Neuronal stem cell (in vitro differentiated cells): ENCODE results near the gene CTNNA3.

ENCODE experiments used
- DNase-seq: peaks from one replicate; pipeline ENCODE4 v3.0.0-alpha.2; 2013; ENCODE audit warnings: low spot score
- H2AFZ ChIP-seq: one replicate; pipeline ENCODE4 v1.6.1; 2013; ENCODE audit warnings: mild to moderate bottlenecking, low read length, inconsistent platforms
- H2AK5ac ChIP-seq: 2 replicates; pipeline ENCODE4 v1.6.1; 2013; ENCODE audit warnings: low read depth, mild to moderate bottlenecking, inconsistent platforms, low read length, moderate library complexity, mixed read lengths
- H2BK120ac ChIP-seq: 2 replicates; pipeline ENCODE4 v1.6.1; 2013; ENCODE audit warnings: low read depth, mild to moderate bottlenecking, inconsistent platforms, low read length, moderate library complexity, mixed read lengths
- H2BK12ac ChIP-seq: one replicate; pipeline ENCODE4 v1.6.1; 2013; ENCODE audit warnings: low read length, inconsistent platforms
- H2BK15ac ChIP-seq: 2 replicates; pipeline ENCODE4 v1.6.1; 2013; ENCODE audit warnings: mild to moderate bottlenecking, low read length, inconsistent platforms, mixed read lengths
- H2BK5ac ChIP-seq: one replicate; pipeline ENCODE4 v1.6.1; 2013; ENCODE audit warnings: inconsistent platforms, mild to moderate bottlenecking, low read length, moderate library complexity
- H3K14ac ChIP-seq: one replicate; pipeline ENCODE4 v1.6.1; 2013; ENCODE audit warnings: low read length, inconsistent platforms
- H3K18ac ChIP-seq: 2 replicates; pipeline ENCODE4 v1.6.1; 2013; ENCODE audit warnings: low read length, inconsistent platforms
- H3K23ac ChIP-seq: 2 replicates; pipeline ENCODE4 v1.6.1; 2013; ENCODE audit warnings: low read depth, mild to moderate bottlenecking, mixed read lengths, low read length, inconsistent platforms; ENCODE audit not compliant: poor library complexity
- H3K27ac ChIP-seq: replicated peaks from 3 replicates; pipeline ENCODE4 v1.5.1; 2013; ENCODE audit warnings: low read length, inconsistent platforms
- H3K27me3 ChIP-seq, 3 experiments: 2 replicates each; pipeline ENCODE4 v1.6.1; 2013; ENCODE audit warnings: low read length in 3 of 3, mild to moderate bottlenecking in 2 of 3, inconsistent platforms in 1 of 3, low read depth in 1 of 3, mixed read lengths in 1 of 3, moderate library complexity in 1 of 3; ENCODE audit not compliant: control insufficient read depth in 3 of 3, insufficient read depth in 3 of 3
- H3K36me3 ChIP-seq, 2 donors: replicated peaks in 1 of 2; 2 replicates each; pipeline ENCODE4 v1.6.1; 2013; ENCODE audit warnings: low read length in 2 of 2; ENCODE audit not compliant: control insufficient read depth in 2 of 2, insufficient read depth in 2 of 2
- H3K4ac ChIP-seq: 2 replicates; pipeline ENCODE4 v1.6.1; 2013; ENCODE audit warnings: inconsistent platforms, mild to moderate bottlenecking, low read length, moderate library complexity
- H3K4me1 ChIP-seq, 2 donors: 1 replicate in 1 of 2; 2 replicates in 1 of 2; pipeline ENCODE4 v1.6.1; 2013; ENCODE audit warnings: low read length in 2 of 2, low read depth in 1 of 2; ENCODE audit not compliant: control insufficient read depth in 2 of 2, insufficient read depth in 1 of 2
- H3K4me2 ChIP-seq: one replicate; pipeline ENCODE4 v1.6.1; 2013; ENCODE audit warnings: mild to moderate bottlenecking, low read length, inconsistent platforms; ENCODE audit not compliant: insufficient read depth, poor library complexity, severe bottlenecking
- H3K4me3 ChIP-seq, 2 donors: 2 replicates each; pipeline ENCODE4 v1.5.1; 2013; ENCODE audit warnings: low read length in 2 of 2, mild to moderate bottlenecking in 2 of 2, inconsistent platforms in 1 of 2, moderate library complexity in 1 of 2
- H3K79me1 ChIP-seq: one replicate; pipeline ENCODE4 v1.6.1; 2013; ENCODE audit warnings: low read depth, mild to moderate bottlenecking, inconsistent platforms, low read length, moderate library complexity
- H3K9ac ChIP-seq: one replicate; pipeline ENCODE4 v1.6.1; 2013; ENCODE audit warnings: mild to moderate bottlenecking, low read depth, low read length, inconsistent platforms; ENCODE audit not compliant: poor library complexity
- H3K9me3 ChIP-seq, 2 donors: replicated peaks in 1 of 2; 2 replicates each; pipeline versions ENCODE3 to v1.6.1; 2013; ENCODE audit warnings: low read length in 2 of 2, mild to moderate bottlenecking in 2 of 2, inconsistent platforms in 1 of 2, low read depth in 1 of 2, mixed read lengths in 1 of 2, moderate library complexity in 1 of 2; ENCODE audit not compliant: control insufficient read depth in 2 of 2, insufficient read depth in 1 of 2
- H4K8ac ChIP-seq: one replicate; pipeline ENCODE4 v1.6.1; 2013; ENCODE audit warnings: low read depth, mild to moderate bottlenecking, inconsistent platforms, low read length, moderate library complexity
- H4K91ac ChIP-seq: one replicate; pipeline ENCODE4 v1.6.1; 2013; ENCODE audit warnings: low read length, low read depth, mild to moderate bottlenecking, inconsistent platforms; ENCODE audit not compliant: poor library complexity
- WGBS, 2 donors: extraction: QIAGEN DNeasy Blood & Tissue Kit; methylation state at CpG; one replicate each; pipeline ENCODE4 v1.1.7; 2013; ENCODE audit warnings: missing lambda C conversion rate in 2 of 2, mixed read lengths in 1 of 2; ENCODE audit not compliant: insufficient read length in 2 of 2, insufficient replicate concordance in 1 of 2; ENCODE audit errors: extremely low coverage in 2 of 2; 5-methylcytosine and 5-hydroxymethylcytosine counted together

Gene CTNNA3

DNA sequence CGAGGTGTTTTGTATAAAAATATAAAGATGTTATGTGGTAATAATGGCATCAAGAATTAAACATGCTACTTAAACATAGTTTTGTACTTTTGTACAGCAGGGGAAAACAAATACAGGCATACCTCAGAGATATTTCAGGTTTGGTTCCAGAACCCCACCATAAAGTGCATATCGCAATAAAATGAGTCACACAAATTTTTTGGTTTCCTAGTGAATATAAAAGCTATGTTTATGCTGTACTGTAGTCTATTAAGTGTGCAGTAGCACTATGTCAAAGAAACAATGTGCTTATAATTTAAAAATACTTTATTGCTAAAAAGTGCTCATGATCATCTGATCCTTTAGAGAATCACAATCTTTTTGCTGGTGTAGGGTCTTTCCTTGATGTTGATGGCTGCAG is 752.4 kb downstream of the CTNNA3 start:
- Histone ChIP-seq H4K8ac (no peak overlapping the region), H2AFZ (no peak overlapping the region), H2BK5ac (no peak overlapping the region), H2BK120ac (no peak overlapping the region), H3K23ac (no peak overlapping the region), H3K9me3 (peaks cover 0 to 12% of the 10 kb centered on the region in 2 donors), H3K9ac (no peak overlapping the region), H3K4me2 (no peak overlapping the region), H3K4ac (no peak overlapping the region), H3K4me3 (no peak overlapping the region), H3K4me1 (peaks cover 0 to 11% of the 10 kb centered on the region in 2 donors), H3K36me3 (no peaks in the 10 kb centered on the region), H2AK5ac (no peak overlapping the region), H3K79me1 (no peaks in the 10 kb centered on the region), H3K18ac (no peak overlapping the region), H3K14ac (no peak overlapping the region), H3K27me3 (no peaks in the 10 kb centered on the region), H4K91ac (no peak overlapping the region), H2BK12ac (no peak overlapping the region), H3K27ac (no peak overlapping the region), H2BK15ac (no peak overlapping the region)
- WGBS, 2 donors: no CpG with 5 or more reads among the region's 2 CpGs
- no peak for DNase-seq

- Histone ChIP-seq H4K91ac (no peak overlapping the region), H2BK15ac (no peak overlapping the region), H3K79me1 (no peaks in the 10 kb centered on the region), H2BK12ac (no peak overlapping the region), H3K4ac (no peak overlapping the region), H3K36me3 (no peaks in the 10 kb centered on the region), H2AK5ac (no peak overlapping the region), H3K4me3 (no peak overlapping the region), H2BK5ac (no peak overlapping the region), H3K18ac (no peak overlapping the region), H3K27me3 (no peaks in the 10 kb centered on the region), H3K27ac (no peak overlapping the region), H3K4me2 (no peak overlapping the region), H2AFZ (no peak overlapping the region), H3K9ac (no peak overlapping the region), H2BK120ac (no peak overlapping the region), H4K8ac (no peak overlapping the region), H3K9me3 (peaks cover 0 to 12% of the 10 kb centered on the region in 2 donors), H3K4me1 (peaks cover 0 to 11% of the 10 kb centered on the region in 2 donors), H3K23ac (no peak overlapping the region), H3K14ac (no peak overlapping the region)
- no CpG with 5 or more reads among the region's 1 CpG for WGBS, 2 donors
- DNase-seq: no peak
Observed at GRCh38 chr10:66942407-66942806, 753.6 kb downstream of the CTNNA3 start.

GRCh38 chr10:66941491-66941890 is 754.5 kb downstream of the CTNNA3 start:
- H3K27ac ChIP-seq: no peak overlapping the region
- no peak overlapping the region for H3K18ac ChIP-seq
- H3K4me3 ChIP-seq: no peak overlapping the region
- peak overlapping the region; percentile 79 for H2AFZ ChIP-seq
- H3K9ac ChIP-seq: no peak overlapping the region
- no peaks in the 10 kb centered on the region for H3K27me3 ChIP-seq
- no peak overlapping the region for H3K4me2 ChIP-seq
- no peak overlapping the region for H2BK15ac ChIP-seq
- peaks cover 0 to 12% of the 10 kb centered on the region in 2 donors for H3K9me3 ChIP-seq
- no peaks in the 10 kb centered on the region for H3K79me1 ChIP-seq
- no peak overlapping the region for H3K4ac ChIP-seq
- no peak overlapping the region for H3K14ac ChIP-seq
- H3K36me3 ChIP-seq: no peaks in the 10 kb centered on the region
- no peak overlapping the region for H2BK5ac ChIP-seq
- no peak overlapping the region for H2BK12ac ChIP-seq
- H4K91ac ChIP-seq: no peak overlapping the region
- no CpG with 5 or more reads among the region's 5 CpGs for WGBS, 2 donors
- H2BK120ac ChIP-seq: no peak overlapping the region
- no peak for DNase-seq
- no peak overlapping the region for H3K23ac ChIP-seq
- H4K8ac ChIP-seq: no peak overlapping the region
- H3K4me1 ChIP-seq: peaks cover 0 to 11% of the 10 kb centered on the region in 2 donors
- H2AK5ac ChIP-seq: no peak overlapping the region

GRCh38 chr10:66940965-66941364 is 755.0 kb downstream of the CTNNA3 start:
- Histone ChIP-seq H3K9me3 (peaks cover 0 to 12% of the 10 kb centered on the region in 2 donors), H2BK120ac (no peak overlapping the region), H3K27ac (no peak overlapping the region), H3K36me3 (no peaks in the 10 kb centered on the region), H3K9ac (no peak overlapping the region), H3K23ac (no peak overlapping the region), H3K4me2 (no peak overlapping the region), H3K4me1 (peaks cover 0 to 11% of the 10 kb centered on the region in 2 donors), H3K4ac (no peak overlapping the region), H3K4me3 (no peak overlapping the region), H4K8ac (no peak overlapping the region), H2AFZ (peak overlapping the region; percentile 79), H3K14ac (no peak overlapping the region), H3K79me1 (no peaks in the 10 kb centered on the region), H2BK15ac (no peak overlapping the region), H4K91ac (no peak overlapping the region), H2BK12ac (no peak overlapping the region), H2AK5ac (no peak overlapping the region), H2BK5ac (no peak overlapping the region), H3K27me3 (no peaks in the 10 kb centered on the region), H3K18ac (no peak overlapping the region)
- no peak for DNase-seq
- WGBS, 2 donors: no CpG with 5 or more reads among the region's 3 CpGs
